GM18520 (cell line): ENCODE results near the gene COL19A1.

Experiments used
- ATAC-seq: cut with Tn5 transposase; IDR thresholded peaks from one replicate; pipeline ENCODE4 v1.9.1; 2021; ENCODE audit not compliant: unreplicated experiment

Gene COL19A1

DNA sequence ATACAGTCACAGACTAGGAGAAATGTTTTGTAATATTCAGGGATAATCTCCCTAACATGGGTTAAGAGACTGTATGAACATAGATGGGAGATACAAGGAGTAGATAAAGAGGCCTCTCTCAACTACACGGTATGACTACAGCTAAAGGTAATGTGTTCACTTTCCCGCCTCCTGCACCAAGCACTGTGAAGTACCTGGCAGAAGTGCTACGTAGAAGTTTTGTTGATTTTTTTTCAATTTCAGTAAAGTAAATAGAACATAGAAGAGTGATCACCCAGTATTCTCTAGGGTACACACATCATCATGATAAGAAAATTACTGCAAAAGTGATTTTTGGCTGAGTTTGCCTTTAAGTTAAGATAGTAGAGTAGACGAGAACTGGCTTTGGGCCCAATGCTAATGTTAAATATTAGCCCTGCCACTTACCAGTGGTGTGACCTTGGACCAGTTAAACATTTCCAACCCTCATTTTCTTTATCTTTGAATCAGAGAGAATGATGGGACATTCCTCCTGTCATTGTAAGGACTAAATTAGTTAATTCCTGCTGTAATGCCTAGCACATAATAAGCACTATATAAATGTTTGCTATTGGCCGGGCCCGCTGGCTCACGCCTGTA is 253.0 kb downstream of the COL19A1 start:
- ATAC-seq, result no peak

DNA sequence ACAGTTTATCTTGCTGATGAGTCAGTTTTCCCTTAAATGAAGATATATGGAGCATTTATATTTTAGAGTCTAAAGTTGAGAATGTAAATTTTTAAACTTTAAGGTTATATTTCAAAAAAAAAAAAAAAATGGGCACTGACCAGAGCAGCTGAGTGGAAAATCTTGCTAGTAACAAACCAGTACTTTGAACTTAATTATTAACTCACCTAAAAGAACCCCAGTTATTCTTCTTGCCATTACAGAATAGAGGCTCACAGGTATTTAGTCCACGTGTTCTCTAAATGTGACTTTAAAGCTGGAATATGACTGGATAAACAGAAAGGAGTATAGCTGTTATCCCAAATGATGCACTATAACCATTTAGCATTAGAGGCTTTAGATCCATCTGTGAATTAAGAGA is 258.1 kb downstream of the COL19A1 start:
- ATAC-seq, result no peak

DNA sequence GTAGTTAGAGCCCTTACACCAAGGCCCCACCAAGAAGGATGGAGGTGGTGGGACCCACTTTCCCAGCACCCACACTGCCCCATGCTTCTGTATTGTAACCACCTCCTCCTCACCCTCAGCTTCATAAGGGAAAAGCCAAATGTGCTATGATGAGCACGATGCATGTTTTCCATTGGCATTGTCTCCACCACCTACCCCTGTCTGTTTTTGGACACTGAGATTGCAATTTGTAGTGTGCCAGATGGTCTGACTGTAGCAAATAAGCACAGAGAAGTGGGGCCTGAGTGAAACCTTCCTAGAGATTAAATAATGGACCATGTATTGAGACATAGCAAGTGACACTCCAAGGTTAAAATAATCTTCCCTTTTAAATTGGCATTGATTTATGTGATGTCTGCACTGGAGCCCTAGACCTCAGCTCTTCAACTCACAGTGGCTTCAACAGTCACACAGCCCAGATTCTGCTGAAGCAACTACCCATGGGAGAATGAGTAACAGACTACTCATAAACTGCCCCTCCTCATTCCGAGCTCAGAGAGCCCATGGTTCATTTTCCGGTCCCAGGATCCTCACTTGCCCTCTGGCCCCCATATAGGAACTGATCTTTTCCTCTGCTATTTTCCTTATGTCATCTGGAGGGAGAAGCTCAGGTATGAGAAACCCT is 258.7 kb downstream of the COL19A1 start:
- ATAC-seq, result no peak

DNA sequence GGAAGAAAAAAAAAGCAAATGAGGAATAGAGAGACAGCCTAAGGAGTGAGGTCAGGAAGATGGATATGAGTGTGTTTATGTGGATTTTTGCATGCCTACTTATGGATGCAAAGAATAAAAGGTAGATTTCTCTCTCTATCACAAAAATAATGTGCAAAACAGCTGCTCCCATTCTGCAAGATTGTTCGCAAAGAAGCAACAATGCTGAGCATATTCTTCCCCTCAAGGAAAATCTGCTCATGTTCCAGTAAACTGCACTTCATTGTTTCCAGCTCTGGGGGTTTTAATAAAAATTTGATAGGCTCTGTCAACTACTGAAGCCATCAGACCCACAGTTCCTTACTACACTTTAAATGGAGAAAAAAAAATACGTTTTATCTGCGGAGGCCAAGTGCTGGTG is 259.2 kb downstream of the COL19A1 start:
- ATAC-seq, result no peak

DNA sequence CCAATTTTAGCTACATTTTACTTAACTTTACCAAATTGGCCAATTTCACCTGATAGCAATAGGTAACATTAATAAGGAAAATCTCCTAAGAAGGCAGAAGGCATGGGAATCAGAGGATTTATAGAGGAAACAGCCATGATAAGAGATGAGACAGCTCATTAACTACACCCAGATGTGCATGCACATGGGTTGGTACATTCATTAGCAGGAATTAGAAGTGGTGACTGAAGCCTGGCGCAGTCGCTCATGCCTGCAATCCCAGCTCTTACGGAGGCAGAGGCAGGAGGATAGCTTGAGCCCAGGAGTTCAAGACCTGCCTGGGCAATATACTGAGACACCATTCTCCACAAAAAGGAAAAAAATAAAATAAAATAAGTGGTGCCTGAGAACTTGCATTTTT is 263.0 kb downstream of the COL19A1 start:
- ATAC-seq, result no peak

DNA sequence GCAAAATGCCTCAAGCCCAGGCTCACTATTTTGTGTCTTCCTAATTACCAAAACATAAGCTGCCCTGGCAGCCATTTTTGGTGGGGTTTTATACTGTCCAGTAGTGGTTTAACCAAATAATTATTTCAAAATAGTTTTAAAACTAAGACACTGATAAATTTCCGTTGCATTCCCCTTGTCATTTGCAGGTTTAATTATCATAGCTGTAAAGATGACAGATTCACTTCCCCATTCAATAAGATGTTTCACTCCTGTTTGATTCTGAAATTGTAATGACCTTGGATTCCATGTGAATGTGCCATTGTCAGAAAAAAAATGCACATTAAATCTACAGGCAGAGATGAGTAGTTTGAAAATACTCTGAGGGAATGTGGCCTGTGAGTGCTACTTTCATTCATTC is 264.5 kb downstream of the COL19A1 start:
- no peak for ATAC-seq

DNA sequence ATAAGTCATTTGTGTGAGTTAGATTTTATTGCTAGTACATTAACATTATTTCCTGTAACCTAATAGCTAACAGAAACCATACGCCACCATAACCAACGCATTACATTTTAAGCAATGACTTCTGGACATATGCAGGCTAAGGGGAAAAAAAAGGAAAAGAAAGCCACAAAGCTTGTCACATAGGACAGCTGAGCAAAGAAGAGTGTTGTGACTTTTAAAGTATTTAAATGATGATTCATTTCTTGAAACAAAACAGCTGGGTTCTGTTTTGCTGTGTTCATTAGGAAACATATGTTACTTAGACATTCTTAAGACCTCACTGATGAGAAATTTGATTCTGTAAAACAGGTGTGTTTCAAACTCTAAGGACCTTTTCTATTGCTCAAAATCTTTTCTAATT is 265.2 kb downstream of the COL19A1 start:
- ATAC-seq, result peak; percentile 94

DNA sequence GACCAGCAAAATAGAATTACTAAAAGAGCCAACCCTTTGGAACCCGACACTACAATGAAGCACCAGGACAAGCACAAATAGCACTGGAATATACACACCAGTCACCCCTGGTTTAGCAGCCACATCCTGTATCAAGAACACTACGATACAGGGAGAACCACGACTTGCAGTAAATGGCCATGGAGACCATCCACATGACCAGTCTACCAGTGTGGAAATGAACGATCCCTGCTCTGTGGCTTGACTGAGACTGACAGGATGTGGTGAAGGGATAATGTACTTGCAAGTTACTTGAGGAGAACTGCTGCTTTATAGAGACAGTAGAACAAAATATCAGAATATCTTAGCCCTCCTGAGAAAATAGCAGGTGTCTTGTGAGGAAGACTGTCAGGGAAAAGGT is 266.9 kb downstream of the COL19A1 start:
- no peak for ATAC-seq

DNA sequence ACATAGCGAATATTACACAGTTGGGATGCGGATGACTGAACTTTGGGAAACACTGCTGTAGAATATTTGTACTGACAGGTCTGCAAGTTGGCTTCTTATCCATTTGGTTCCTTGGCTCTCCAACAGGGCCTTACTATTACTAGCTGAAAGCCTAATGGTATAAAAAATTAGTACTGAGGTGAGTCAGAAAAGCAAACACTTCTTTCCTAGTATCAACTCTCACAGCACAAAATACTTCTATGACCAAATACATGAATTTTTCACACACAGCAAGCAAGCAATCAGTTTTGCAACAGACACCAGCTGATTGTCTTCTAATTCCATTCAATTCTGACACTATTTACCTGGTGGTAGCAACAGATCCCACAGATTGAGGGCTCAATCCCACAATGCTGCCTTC is 268.2 kb downstream of the COL19A1 start:
- ATAC-seq, result no peak

DNA sequence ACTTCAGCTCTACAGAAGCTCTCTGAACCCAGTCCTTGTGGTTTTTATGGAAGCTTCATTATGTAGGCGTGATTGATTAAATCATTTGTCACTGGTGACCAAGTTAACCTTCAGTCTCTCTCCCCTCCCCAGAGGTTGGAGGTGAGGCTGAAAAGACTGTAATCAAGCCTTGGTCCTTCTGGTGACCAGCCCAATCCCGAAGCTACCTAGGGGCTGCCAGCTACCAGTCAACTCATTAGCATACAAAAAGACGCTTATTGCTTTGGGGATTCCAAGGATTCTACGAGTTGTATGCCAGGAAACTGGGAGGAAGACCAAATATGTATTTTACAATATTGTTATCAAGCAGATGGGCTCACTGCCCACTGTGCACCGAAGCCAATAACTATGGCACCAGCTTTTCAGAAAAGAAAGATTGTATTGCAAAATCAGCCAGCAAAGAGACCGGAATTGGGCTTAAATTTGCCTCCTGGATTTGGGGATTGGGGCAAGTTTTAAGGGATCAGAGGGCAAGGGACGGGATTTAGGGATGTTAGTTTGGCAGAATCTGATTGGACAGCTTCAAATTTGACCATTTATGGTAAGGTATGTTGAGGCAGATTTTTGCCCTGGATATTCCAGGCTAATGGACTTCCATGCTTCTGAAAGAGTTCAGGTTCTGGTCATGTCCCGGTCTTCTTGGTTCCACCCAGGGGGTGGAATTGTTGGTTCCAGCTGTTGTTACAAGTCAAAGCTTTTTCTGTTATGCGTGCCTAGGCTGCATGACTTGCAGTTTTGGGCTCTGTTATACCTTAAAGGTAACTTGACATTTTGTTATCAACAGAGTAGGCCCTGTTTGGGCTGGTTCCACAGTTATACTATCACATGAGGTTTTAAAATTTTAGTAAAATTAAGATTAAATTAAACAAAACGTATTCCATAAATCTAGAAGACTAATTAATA is 269.1 kb downstream of the COL19A1 start:
- ATAC-seq, result no peak

DNA sequence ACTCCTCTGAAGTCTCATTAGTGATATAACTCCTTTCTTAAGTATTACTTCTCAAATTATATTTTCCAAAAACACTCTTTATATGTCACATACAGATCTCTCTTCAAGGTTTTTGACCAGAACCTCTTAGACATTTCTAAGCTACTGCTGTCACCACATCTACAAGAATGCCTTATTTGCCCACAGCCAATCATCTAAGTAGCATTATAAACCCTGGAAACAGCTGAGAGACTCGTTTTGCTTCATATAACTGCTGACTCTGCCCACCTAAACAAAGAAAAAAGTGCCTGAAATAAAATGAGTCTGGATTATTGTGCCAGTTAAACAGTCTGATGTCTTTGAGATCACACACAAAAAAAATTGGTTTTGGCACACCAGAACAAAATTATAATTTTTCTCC is 270.6 kb downstream of the COL19A1 start:
- no peak for ATAC-seq

DNA sequence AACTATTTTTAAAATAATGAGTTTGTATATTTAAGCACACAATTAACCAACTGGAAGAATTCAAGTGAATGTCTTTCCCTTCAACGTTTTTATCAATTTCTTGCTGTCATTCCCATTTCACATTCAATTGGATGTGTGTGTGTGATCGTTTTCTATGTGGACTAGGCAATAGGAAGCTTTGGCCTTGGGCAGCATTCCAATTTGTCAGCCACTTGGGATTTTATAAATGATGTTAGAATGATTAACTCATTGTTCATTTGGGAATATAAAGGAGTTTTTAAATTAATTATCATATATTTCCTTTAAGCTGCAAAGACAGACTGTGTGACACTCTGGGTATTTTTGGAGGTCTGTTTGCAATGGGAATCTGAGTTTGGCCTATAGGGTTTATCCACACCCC is 274.1 kb downstream of the COL19A1 start:
- no peak for ATAC-seq

DNA sequence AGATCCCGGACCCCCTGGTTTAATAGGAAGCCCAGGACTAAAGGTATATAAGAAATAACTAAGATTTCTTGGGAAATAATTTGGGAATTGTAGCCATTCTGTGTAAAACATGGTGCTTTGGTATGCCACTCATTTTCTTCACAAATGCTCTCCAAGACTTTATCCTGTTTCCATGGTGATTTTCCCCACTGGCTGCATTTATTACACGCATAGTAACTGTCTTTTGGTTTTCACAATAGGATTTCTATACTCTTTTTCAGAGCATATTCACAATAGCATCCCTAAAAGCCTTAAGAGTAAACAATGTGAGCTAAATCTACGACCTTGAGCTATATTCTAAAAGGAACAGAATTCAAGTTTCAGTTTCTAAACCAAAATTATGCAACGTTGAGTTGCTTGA is 275.7 kb downstream of the COL19A1 start:
- no peak for ATAC-seq

DNA sequence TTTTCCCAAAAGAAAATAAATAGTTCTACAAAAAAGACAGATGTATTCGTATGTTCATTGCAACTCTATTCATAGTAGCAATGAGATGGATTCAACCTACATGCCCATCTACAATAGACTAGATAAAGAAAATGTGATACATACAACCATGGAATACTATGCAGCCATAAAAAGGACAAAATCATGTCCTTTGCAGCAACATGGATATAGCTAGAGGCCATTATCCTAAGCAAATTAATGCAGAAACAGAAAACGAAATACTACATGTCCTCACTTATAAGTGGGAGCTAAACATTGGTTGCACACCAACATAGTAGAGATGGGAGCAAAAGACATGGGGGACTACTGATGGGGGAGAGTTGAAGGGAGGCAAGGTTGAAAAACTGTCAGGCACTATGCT is 278.8 kb downstream of the COL19A1 start:
- no peak for ATAC-seq

DNA sequence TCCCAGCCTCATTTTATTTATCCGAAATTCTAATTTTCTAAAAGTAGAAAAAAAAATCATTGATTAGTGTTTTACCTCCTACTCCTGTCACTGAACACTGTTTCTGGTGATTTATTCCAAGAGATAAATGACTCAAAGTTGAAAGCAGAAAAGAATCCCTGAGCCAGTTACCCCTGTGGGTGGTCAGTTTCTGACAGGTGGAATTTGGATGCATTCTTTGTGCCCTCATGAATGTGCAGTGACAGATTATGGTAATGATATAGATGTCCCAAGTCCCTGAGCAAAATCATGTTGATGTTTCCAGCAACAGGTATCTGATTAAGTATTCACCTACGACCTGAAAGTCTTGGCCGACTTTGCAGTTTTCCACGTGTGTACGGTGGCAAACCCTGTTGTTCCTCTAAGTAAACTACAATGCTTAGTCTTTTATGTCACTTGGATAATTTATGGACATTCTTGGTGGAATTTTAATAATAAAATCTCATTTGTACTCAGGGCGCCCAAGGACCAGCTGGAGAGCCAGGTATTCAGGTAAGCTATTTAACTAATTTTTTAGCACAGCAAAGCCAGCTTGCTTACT is 282.9 kb downstream of the COL19A1 start:
- no peak for ATAC-seq

DNA sequence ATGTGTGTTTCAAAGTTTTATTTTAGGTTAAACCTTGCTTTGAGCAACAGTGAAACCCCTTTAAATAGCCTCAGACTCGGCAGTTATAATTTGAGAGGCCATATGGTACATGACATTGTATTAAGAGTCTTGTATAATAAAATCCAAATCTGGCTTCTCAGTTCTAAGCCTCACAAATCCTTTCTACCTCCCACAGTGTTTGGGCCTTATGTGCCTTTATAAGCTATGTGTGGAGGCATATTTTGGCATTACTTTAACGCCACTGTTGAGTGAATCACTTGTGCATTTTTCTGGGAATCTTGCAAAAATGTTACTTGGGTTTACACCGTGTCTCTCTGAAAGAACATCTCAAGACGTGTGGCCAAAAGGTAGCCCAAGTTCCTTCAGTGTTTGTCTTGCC is 284.2 kb downstream of the COL19A1 start:
- ATAC-seq, result no peak

DNA sequence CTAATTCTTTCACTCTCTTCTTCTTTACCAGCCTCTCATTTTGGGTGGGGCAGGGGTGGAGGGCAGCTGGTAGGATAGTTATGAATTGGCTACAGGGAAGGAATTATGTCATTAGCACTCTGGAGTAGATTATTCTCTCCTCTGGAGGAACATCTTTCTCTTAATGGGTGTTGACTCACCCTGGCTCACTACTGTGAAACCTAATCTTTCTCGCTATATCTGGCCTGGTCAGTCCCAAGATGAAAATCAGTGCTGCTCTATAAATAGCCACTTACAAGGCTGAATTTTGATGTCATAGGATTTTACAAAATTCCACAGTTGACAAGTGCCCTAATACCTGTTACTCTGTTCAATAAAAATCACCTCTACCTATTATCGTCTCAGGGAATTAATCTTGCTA is 285.3 kb downstream of the COL19A1 start:
- no peak for ATAC-seq

DNA sequence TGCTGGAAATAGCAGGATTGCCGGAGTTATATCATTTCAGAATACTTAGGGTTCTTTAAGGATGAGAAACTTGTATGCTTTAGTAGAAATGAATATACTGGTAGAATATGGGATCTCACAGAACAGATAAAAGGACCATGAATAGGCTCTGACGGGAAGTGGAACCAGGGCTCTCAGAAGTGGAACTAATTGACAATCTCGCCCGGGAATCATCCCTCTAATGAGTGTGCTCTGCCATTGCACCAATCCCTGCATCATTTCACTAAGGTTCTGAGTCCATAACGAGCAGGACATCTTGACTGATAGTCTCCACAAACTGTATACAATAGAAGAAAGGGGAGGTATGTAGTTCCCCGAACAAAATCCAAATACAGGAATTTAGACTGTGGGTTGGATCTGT is 286.4 kb downstream of the COL19A1 start:
- ATAC-seq, result no peak

DNA sequence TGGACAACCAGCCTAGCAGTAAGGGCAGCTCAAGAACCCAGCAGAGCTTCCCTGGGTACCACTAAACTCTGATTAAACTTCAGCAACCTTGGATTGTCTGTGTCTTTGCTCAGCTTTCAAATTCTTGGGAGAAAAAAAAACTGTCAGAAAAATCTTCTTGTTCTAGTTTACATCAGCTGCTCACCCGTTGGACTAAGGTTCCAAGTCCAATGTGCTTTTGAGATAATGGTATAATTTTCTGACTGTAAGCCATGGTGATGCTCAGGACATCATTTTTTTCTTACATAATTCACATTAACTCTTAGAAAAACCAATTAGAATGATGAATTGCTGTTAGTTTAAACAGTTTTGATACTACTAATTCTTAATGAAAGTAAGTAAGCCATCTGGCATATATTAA is 290.7 kb downstream of the COL19A1 start:
- no peak for ATAC-seq

DNA sequence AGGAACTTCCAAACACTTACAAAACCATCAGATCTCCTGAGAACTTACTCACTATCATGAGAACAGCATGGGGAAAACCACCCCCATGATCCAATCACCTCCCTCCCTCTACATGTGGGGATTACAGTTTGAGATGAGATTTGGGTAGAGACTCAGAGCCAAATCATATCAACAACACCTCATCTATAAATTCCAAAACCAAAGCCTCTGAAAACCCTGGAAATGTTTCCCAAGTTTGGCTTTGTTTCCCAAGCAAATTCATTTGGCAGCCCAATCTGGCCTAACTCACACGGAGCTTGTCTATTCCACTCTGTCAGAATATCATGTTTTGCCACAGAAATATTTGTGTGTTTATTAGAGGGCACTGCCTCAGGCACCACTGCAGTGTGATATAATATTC is 293.9 kb downstream of the COL19A1 start:
- ATAC-seq, result no peak

DNA sequence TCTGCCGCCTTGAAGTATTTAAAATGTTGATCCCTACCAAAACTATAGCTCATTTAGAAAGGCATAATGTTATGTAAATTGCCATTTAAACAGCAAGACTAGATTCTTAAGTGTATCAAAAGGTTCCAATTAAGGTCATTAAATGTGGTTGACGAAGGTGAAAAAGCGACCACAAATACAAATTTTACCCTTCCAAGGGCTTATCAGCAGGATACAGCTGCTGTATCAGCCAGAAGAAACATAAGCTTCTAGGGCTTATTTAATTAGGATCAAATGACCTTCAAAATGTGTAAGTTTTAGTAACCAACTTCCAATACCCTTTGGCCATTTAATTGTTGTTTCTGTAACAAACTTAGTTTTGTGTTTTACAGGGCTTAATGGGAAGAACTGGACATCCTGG is 296.6 kb downstream of the COL19A1 start:
- no peak for ATAC-seq

DNA sequence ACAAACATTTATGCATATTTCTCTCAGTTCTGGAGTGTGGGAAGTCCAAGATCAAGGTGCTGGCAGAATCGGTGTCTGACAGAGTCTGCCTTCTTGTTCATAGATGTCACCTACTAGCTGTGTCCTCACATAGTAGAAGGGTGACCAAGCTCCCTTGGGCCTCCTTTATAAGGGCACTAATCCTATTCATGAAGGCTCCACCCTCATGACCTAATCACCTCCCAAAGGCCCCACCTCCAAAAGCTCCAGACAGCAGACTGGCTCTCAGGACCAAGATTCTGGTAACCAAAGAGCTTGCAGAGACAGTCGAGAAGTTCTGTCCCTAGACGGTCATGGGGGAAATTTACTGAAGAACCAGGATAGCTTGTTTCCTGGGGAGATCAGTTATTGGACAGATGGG is 297.4 kb downstream of the COL19A1 start:
- no peak for ATAC-seq
